Adrenal gland (tissue), 5 donors: ENCODE results near the gene MXRA7.

Experiments
- CTCF ChIP-seq, 6 experiments: fragments of 450-650 bp in 4 of 6; fragments of 200-600 bp in 2 of 6; sonication (generic) in 1 of 6; IDR thresholded peaks; 1 replicate in 5 of 6; 2 replicates in 1 of 6; pipeline versions ENCODE4 v1.5.1 to v1.8.0; 2016 to 2021; ENCODE audit warnings: antibody characterized with exemption in 6 of 6, mild to moderate bottlenecking in 2 of 6, moderate library complexity in 1 of 6
- POLR2A ChIP-seq, 2 donors: fragments of 450-650 bp; IDR thresholded peaks; one replicate each; pipeline ENCODE4 v1.6.1; 2017; ENCODE audit warnings: antibody characterized with exemption in 2 of 2, mild to moderate bottlenecking in 2 of 2, moderate library complexity in 1 of 2
- donor health status: DM: no; HTN: no; CAD: no.

GRCh38 chr17:76751416-76751993 is 40.7 kb upstream of the MXRA7 start:
- no peak for TF ChIP-seq CTCF (IDR thresholded peaks at IDR 0.05)
- TF ChIP-seq POLR2A (IDR thresholded peaks at IDR 0.05) = no peak
